AG04450 (cell line): ENCODE measurements around the gene TMEM52B. TPM values are rescaled to one million over a fixed set of nuclear protein-coding genes. Genes with fewer than 3 reads are reported as not detected.
A peak's percentile ranks its signal among the peaks of the same experiment; 100 is the strongest.

Source experiments
- CTCF ChIA-PET: fragments of 300-600, 350-600 bp; formaldehyde crosslinking; extraction: SDS; loops from one replicate; lab custom pipeline; 2022; ENCODE audit warnings: antibody characterized with exemption, inconsistent platforms; lab: Charles Lee
- POLR2A ChIA-PET: fragments of 350-600 bp; formaldehyde crosslinking; extraction: SDS; loops from one replicate; lab custom pipeline; 2021; ENCODE audit warnings: antibody characterized with exemption, inconsistent platforms; lab: Yijun Ruan, JAX
- DNase-seq: peaks from one replicate; pipeline ENCODE4 v3.0.0-alpha.2; 2011; ENCODE audit warnings: low read depth, low spot score
- H3K27ac ChIP-seq: one replicate; pipeline ENCODE4 v1.5.1; 2012; ENCODE audit warnings: low read depth, low read length, control low read depth
- H3K27me3 ChIP-seq: one replicate; pipeline ENCODE4 v1.6.0; 2012; ENCODE audit warnings: low read length; ENCODE audit not compliant: control insufficient read depth, insufficient read depth
- H3K4me3 ChIP-seq: 2 replicates; pipeline ENCODE4 v1.5.1; 2011; ENCODE audit warnings: mild to moderate bottlenecking, low read depth, low read length, control low read depth
- H3K9me3 ChIP-seq: 2 replicates; pipeline ENCODE4 v1.5.1; 2012; ENCODE audit warnings: low read length; ENCODE audit not compliant: control insufficient read depth, insufficient read depth
- CTCF ChIP-seq: IDR thresholded peaks from 2 replicates; pipeline ENCODE4 v1.5.1; 2011; ENCODE audit warnings: low read depth, low read length, control low read depth, inconsistent platforms
- polyA plus RNA-seq: library from polyadenylated mRNA; depleted of rRNA; stranded (reverse); fragments of >200 nt; gene quantifications from 2 replicates; pipeline ENCODE4 v1.2.3, GENCODE V29; 2011

The TMEM52B gene
- polyA plus RNA-seq, 1 experiment, result 8.3 TPM

GRCh38 chr12:10151621-10152020 is 27.2 kb upstream of the TMEM52B start:
- no peaks in the 10 kb centered on the region for H3K27me3 ChIP-seq
- ChIA-PET CTCF (interaction anchor here (1.0 to 5.0 kb wide), 10 partner anchors 8 to 402 kb away, joined by 3 to 70 read pairs (median 30); partner anchors contain the start of gene GABARAPL1), POLR2A (no interaction called here)
- no peaks in the 10 kb centered on the region for H3K9me3 ChIP-seq
- DNase-seq, result no peak
- no peak overlapping the region for H3K4me3 ChIP-seq
- TF ChIP-seq CTCF, result no peak
- no peak overlapping the region for H3K27ac ChIP-seq

GRCh38 chr12:10153271-10154144 is 25.3 kb upstream of the TMEM52B start:
- DNase-seq, result no peak
- ChIA-PET POLR2A (interaction anchor here (0.6 to 1.8 kb wide), 9 partner anchors 10 to 144 kb away, joined by 3 to 21 read pairs (median 3); partner anchors contain the start of gene GABARAPL1), CTCF (interaction anchor here (0.6 to 5.0 kb wide), 49 partner anchors 10 to 1695 kb away, joined by 3 to 70 read pairs (median 5); partner anchors contain the start of genes CLEC12B, CLEC7A, GABARAPL1 and OLR1)
- H3K27me3 ChIP-seq, result no peaks in the 10 kb centered on the region
- peak overlapping the region; percentile 50 for H3K4me3 ChIP-seq
- H3K27ac ChIP-seq, result peak overlapping the region; percentile 70
- no peaks in the 10 kb centered on the region for H3K9me3 ChIP-seq
- peak; percentile 78 for TF ChIP-seq CTCF

- ChIA-PET CTCF (interaction anchor here (0.8 to 5.0 kb wide), 9 partner anchors 12 to 82 kb away, joined by 3 to 70 read pairs (median 5); no protein-coding TSS in a partner anchor), POLR2A (interaction anchor here (0.8 kb wide), 2 partner anchors 16 to 58 kb away, joined by 3 to 4 read pairs; partner anchors contain the start of gene GABARAPL1)
- no peaks in the 10 kb centered on the region for H3K9me3 ChIP-seq
- peak overlapping the region; percentile 70 for H3K27ac ChIP-seq
- H3K4me3 ChIP-seq, result no peak overlapping the region
- no peaks in the 10 kb centered on the region for H3K27me3 ChIP-seq
- TF ChIP-seq CTCF, result no peak
- no peak for DNase-seq
Observed at GRCh38 chr12:10154145-10154496, 24.7 kb upstream of the TMEM52B start.

- CTCF ChIA-PET, result interaction anchor here (0.6 to 2.6 kb wide), 2 partner anchors 34 to 80 kb away, joined by 5 to 8 read pairs; no protein-coding TSS in a partner anchor
- DNase-seq, result no peak
- no peaks in the 10 kb centered on the region for H3K27me3 ChIP-seq
- POLR2A ChIA-PET, result interaction anchor here (0.7 kb wide), 1 partner anchor 63 kb away, joined by 3 read pairs; no protein-coding TSS in a partner anchor
- H3K27ac ChIP-seq, result no peak overlapping the region
- no peak for TF ChIP-seq CTCF
- no peaks in the 10 kb centered on the region for H3K9me3 ChIP-seq
- H3K4me3 ChIP-seq, result no peak overlapping the region
Observed at GRCh38 chr12:10155966-10156365, 22.9 kb upstream of the TMEM52B start.
